OCI-LY7 (cell line): ENCODE results near the gene AMPD1. TPM values are rescaled to one million over a fixed set of nuclear protein-coding genes. Genes with fewer than 3 reads are reported as not detected.

ENCODE experiments used
- BruUV-seq: library from RNA; stranded (reverse); fragments of 400-500 nt; replicated peaks from 2 replicates; lab custom pipeline; 2021; lab: Mats Ljungman, UMichigan
- CTCF ChIA-PET: fragments of 300-600 bp; sonication (Branson Sonifier 250); formaldehyde crosslinking; loops from one replicate; lab custom pipeline; 2022; ENCODE audit warnings: antibody characterized with exemption; ENCODE audit not compliant: unreplicated experiment; lab: Charles Lee
- POLR2A ChIA-PET: fragments of 300-600 bp; sonication (Branson Sonifier 250); formaldehyde crosslinking; loops from one replicate; lab custom pipeline; 2022; ENCODE audit warnings: antibody characterized with exemption; lab: Charles Lee
- DNase-seq: peaks from one replicate; pipeline ENCODE4 v3.0.0-alpha.2; 2015; ENCODE audit warnings: low spot score
- H2AFZ ChIP-seq: fragments of 200-600 bp; sonication (generic), shearing (Covaris generic); 2 replicates; pipeline ENCODE4 v1.6.1; 2014; ENCODE audit warnings: mild to moderate bottlenecking, antibody characterized with exemption, low read length, moderate library complexity
- H3K27ac ChIP-seq: fragments of 200-600 bp; sonication (generic); 2 replicates; pipeline ENCODE4 v1.5.1; 2014; ENCODE audit warnings: mixed run types, low read depth, mild to moderate bottlenecking, moderate library complexity, low read length, inconsistent platforms; ENCODE audit not compliant: poor library complexity, severe bottlenecking
- H3K36me3 ChIP-seq: fragments of 200-600 bp; sonication (generic); 2 replicates; pipeline ENCODE4 v1.6.1; 2014; ENCODE audit warnings: mild to moderate bottlenecking, antibody characterized with exemption, low read length, moderate library complexity, mixed read lengths; ENCODE audit not compliant: insufficient read depth
- H3K4me1 ChIP-seq: fragments of 200-600 bp; sonication (generic); 2 replicates; pipeline ENCODE4 v1.5.1; 2014; ENCODE audit warnings: mild to moderate bottlenecking, low read length; ENCODE audit not compliant: insufficient read depth, poor library complexity, severe bottlenecking
- H3K4me2 ChIP-seq: fragments of 200-600 bp; sonication (generic); 2 replicates; pipeline ENCODE4 v1.6.1; 2014; ENCODE audit warnings: mild to moderate bottlenecking, low read length
- H3K4me3 ChIP-seq: fragments of 200-600 bp; sonication (generic); 2 replicates; pipeline ENCODE4 v1.5.1; 2014; ENCODE audit warnings: mild to moderate bottlenecking, low read depth, low read length; ENCODE audit not compliant: poor library complexity, severe bottlenecking
- H3K79me2 ChIP-seq: fragments of 200-600 bp; sonication (generic); 2 replicates; pipeline ENCODE4 v1.6.1; 2016; ENCODE audit warnings: low read depth, mild to moderate bottlenecking, low read length, moderate library complexity, mixed read lengths; ENCODE audit not compliant: insufficient read depth
- H3K9me2 ChIP-seq: fragments of 200-600 bp; sonication (generic); 2 replicates; pipeline ENCODE4 v1.6.1; 2016; ENCODE audit warnings: mild to moderate bottlenecking, low read length, mixed read lengths; ENCODE audit not compliant: insufficient read depth
- H3K9me3 ChIP-seq: fragments of 200-600 bp; sonication (generic); 2 replicates; pipeline ENCODE4 v1.6.1; 2014; ENCODE audit warnings: mild to moderate bottlenecking, mixed run types, low read length, mixed read lengths
- H4K20me1 ChIP-seq: fragments of 200-600 bp; sonication (generic); 2 replicates; pipeline ENCODE4 v1.6.1; 2014; ENCODE audit warnings: mild to moderate bottlenecking, antibody characterized with exemption, low read length, moderate library complexity, mixed read lengths; ENCODE audit not compliant: insufficient read depth
- EZH2phosphoT487 ChIP-seq: fragments of 200-600 bp; sonication (generic); IDR thresholded peaks from 2 replicates; pipeline ENCODE4 v1.6.1; 2018; ENCODE audit warnings: low read depth, borderline replicate concordance, mild to moderate bottlenecking, mixed run types, antibody characterized with exemption, low read length, moderate library complexity, mixed read lengths
- intact Hi-C: fragments of 100-400 bp; cut with micrococcal nuclease; formaldehyde crosslinking; loops from one replicate; pipeline ENCODE4 v1.10.0; 2022; ENCODE audit not compliant: unreplicated experiment
- total RNA-seq, 2 experiments: library from RNA; depleted of rRNA in 1 of 2; stranded (reverse); fragments of >200 nt in 1 of 2; shearing (Covaris generic) in 1 of 2; gene quantifications; 2 replicates each; pipeline ENCODE4 v1.2.3, GENCODE V29; 2014 to 2022
- TF ChIP-seq, protein P1 (sequence below): fragments of 200-600 bp; sonication (generic); conservative IDR thresholded peaks from 2 replicates; pipeline ENCODE4 v1.5.1; 2014; ENCODE audit warnings: mild to moderate bottlenecking, antibody characterized with exemption, low read length, moderate library complexity, mixed read lengths

AMPD1 gene
- total RNA-seq, 2 experiments from 2014 or later: not detected

DNA sequence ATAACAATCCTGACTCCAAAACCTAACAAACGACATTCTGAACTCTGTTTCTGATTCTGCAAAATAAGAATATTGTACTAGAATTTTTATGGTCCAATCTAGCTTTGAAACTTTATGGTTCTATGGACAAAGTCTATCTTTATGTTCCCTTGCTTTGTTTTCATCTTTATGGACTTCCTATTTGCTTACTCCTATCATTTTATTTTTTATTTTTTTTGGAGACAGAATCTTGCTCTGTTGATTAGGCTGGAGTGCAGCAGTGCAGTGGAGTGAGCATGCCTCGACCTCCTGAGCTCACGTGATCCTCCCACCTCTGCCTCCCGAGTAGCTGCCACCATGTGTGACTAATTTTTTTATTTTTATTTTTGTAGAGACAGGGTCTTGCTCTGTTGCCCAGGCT is 17.6 kb upstream of the AMPD1 start:
- ChIA-PET POLR2A (interaction anchor here (0.6 to 1.8 kb wide), 4 partner anchors 10 to 750 kb away, joined by 3 to 4 read pairs (median 3); no protein-coding TSS in a partner anchor), CTCF (no interaction called here)
- H3K79me2 ChIP-seq: peaks cover 31% of the 10 kb centered on the region
- H3K9me3 ChIP-seq: no peaks in the 10 kb centered on the region
- no peak for TF ChIP-seq EZH2phosphoT487
- TF ChIP-seq, protein P1, sequence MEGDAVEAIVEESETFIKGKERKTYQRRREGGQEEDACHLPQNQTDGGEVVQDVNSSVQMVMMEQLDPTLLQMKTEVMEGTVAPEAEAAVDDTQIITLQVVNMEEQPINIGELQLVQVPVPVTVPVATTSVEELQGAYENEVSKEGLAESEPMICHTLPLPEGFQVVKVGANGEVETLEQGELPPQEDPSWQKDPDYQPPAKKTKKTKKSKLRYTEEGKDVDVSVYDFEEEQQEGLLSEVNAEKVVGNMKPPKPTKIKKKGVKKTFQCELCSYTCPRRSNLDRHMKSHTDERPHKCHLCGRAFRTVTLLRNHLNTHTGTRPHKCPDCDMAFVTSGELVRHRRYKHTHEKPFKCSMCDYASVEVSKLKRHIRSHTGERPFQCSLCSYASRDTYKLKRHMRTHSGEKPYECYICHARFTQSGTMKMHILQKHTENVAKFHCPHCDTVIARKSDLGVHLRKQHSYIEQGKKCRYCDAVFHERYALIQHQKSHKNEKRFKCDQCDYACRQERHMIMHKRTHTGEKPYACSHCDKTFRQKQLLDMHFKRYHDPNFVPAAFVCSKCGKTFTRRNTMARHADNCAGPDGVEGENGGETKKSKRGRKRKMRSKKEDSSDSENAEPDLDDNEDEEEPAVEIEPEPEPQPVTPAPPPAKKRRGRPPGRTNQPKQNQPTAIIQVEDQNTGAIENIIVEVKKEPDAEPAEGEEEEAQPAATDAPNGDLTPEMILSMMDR: no peak
- no TSS peak for BruUV-seq
- no peaks in the 10 kb centered on the region for H3K9me2 ChIP-seq
- no peak for DNase-seq
- peaks cover 16% of the 10 kb centered on the region for H3K4me1 ChIP-seq
- H3K4me2 ChIP-seq: no peak overlapping the region
- H4K20me1 ChIP-seq: no peaks in the 10 kb centered on the region
- no peak overlapping the region for H3K27ac ChIP-seq
- H3K4me3 ChIP-seq: no peak overlapping the region
- peaks cover 91% of the 10 kb centered on the region for H3K36me3 ChIP-seq
- intact Hi-C loops: loop anchor here (10.0 kb wide), 1 partner anchor 138 kb away; no protein-coding TSS in a partner anchor
- H2AFZ ChIP-seq: no peak overlapping the region

DNA sequence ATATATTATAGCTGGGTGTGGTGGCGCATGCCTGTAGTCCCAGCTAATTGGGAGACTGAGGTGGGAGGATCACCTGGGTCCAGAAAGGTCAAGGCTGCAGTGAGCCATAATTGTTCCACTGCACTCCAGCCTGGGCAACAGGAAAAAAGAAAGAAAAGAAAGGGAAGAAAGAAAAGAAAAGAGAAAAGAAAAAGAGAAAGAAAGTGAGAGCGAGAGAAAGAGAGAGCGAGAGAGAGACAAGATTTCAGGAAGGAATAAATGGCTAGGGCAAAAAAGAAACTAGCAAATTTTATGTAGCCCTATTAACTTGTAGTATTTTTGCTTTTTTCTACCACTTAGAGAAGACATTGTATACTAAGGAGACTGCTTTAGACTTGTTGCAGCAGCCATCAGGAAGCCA is 15.0 kb upstream of the AMPD1 start:
- TF ChIP-seq, protein P1: no peak
- TF ChIP-seq EZH2phosphoT487: no peak

DNA sequence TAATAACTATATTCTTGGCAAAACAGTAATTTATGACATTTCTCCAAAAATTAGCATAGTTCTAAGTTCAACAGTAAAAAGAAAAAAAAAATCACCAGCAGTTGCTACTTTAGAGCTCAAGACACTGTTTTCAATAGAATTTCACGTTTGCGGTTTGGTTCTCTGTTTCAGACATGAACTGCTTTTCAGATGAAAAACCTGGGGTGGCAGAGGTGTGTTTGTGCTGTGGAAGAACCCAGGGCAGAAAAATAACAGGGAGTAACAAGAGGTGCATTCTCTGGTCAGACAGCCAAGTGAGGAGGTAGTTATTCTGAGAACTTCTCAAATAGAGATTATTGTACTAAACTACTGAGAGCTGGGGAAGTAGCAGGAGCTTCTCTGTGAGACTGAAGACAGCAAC is 12.3 kb upstream of the AMPD1 start:
- intact Hi-C loops: no loop called here
- no peak overlapping the region for H3K27ac ChIP-seq
- no peak for DNase-seq
- no peak overlapping the region for H3K4me2 ChIP-seq
- H3K36me3 ChIP-seq: peaks cover 77% of the 10 kb centered on the region
- no peak overlapping the region for H3K4me3 ChIP-seq
- H4K20me1 ChIP-seq: no peaks in the 10 kb centered on the region
- H2AFZ ChIP-seq: no peak overlapping the region
- no peak for TF ChIP-seq EZH2phosphoT487
- TF ChIP-seq, protein P1: no peak
- no peaks in the 10 kb centered on the region for H3K79me2 ChIP-seq
- no peaks in the 10 kb centered on the region for H3K9me3 ChIP-seq
- POLR2A ChIA-PET: no interaction called here
- H3K4me1 ChIP-seq: no peaks in the 10 kb centered on the region
- CTCF ChIA-PET: no interaction called here
- BruUV-seq: no TSS peak
- no peaks in the 10 kb centered on the region for H3K9me2 ChIP-seq

More for the DNA sequence above, 15.0 kb upstream of the AMPD1 start:
- peaks cover under 1% of the 10 kb centered on the region for H3K4me1 ChIP-seq
- H3K79me2 ChIP-seq: peaks cover 14% of the 10 kb centered on the region
- no peak overlapping the region for H3K27ac ChIP-seq
- BruUV-seq: no TSS peak
- H3K9me3 ChIP-seq: no peaks in the 10 kb centered on the region
- H2AFZ ChIP-seq: no peak overlapping the region
- no peak overlapping the region for H3K4me2 ChIP-seq
- no peaks in the 10 kb centered on the region for H3K9me2 ChIP-seq
- no peak overlapping the region for H3K4me3 ChIP-seq
- DNase-seq: no peak
- intact Hi-C loops: loop anchor here (10.0 kb wide), 1 partner anchor 136 kb away; no protein-coding TSS in a partner anchor
- H4K20me1 ChIP-seq: no peaks in the 10 kb centered on the region
- CTCF ChIA-PET: no interaction called here
- POLR2A ChIA-PET: no interaction called here
- H3K36me3 ChIP-seq: peaks cover 93% of the 10 kb centered on the region
